ENCODE data around the gene CCDC7. TPM values are rescaled to one million over a fixed set of nuclear protein-coding genes. Genes with fewer than 3 reads are reported as not detected.
"Not testable (repeated sequence)": the region's sequence is repeated elsewhere in the genome, so short reads cannot be mapped to it uniquely, and the experiment has no call there.

CCDC7 gene
- total RNA-seq, 2 donors from 2014 or later, result 60.4 to 73.0 TPM

GRCh38 chr10:32793033-32793432, 347.1 kb downstream of the CCDC7 start:
- H3K4me1 Mint-ChIP-seq, result peaks cover 5% of the 10 kb centered on the region
- H3K36me3 Mint-ChIP-seq (ENCODE audit: low read depth), result peaks cover 5% of the 10 kb centered on the region
- H3K9me3 ChIP-seq (ENCODE audit: control insufficient read depth, low read length, poor library complexity, severe bottlenecking), result no peaks in the 10 kb centered on the region
- ATAC-seq (no peak), DNase-seq (no peak)
- no peaks in the 10 kb centered on the region for H3K27me3 Mint-ChIP-seq
- no peak overlapping the region for H3K4me3 Mint-ChIP-seq
- peak overlapping the region; percentile 54 for H3K27ac Mint-ChIP-seq

DNA sequence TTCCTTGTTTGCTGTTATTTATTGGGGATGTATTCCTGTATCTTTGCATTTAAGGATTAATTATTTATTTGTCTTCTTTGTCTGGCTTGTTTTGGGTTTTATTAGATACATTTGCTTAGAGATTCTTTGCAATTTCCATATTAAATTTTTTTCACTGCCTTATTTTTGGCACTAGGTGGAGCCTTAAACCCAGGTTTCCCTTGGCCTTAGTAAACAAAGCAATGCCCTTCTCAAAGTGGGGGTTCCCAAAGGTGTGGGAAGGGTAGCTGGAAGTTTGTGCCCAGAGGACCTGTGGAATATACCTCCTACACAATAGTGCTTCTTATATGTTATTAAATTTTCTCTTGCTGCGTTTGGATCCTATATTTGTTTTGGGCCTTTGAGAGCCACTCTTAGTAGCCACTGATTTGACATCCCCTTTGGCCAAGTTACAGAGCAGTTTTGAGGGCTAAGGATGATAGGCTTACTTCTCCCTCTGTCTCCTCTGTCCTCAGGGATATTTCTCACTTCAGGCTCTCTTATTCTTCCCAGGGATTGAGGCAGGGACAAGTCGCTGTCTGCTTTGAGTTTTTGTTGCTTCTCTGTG, 349.8 kb downstream of the CCDC7 start:
- Mint-ChIP-seq H3K27ac (peak overlapping the region; percentile 47), H3K4me1 (peaks cover 5% of the 10 kb centered on the region), H3K36me3 (ENCODE audit: low read depth) (peaks cover 2% of the 10 kb centered on the region), H3K4me3 (no peak overlapping the region), H3K27me3 (no peaks in the 10 kb centered on the region)
- no peaks in the 10 kb centered on the region for H3K9me3 ChIP-seq (ENCODE audit: control insufficient read depth, low read length, poor library complexity, severe bottlenecking)
- no peak for DNase-seq
- peak; percentile 57 for ATAC-seq

DNA sequence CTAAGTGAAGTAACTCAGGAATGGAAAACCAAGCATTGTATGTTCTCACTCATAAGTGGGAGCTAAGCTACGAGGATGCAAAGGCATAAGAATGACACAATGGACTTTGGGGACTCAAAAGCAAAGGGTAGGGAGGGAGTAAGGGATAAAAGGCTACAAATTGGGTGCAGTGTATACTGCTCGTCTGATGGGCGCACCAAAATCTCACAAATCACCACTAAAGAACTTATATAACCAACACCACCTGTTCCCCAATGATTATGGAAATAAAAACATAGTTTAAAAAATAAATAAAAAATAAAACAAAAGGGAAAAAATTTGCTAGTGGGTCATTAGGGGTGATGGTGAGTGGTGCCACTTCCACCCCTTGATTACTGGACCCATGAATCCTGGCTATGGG, 351.5 kb downstream of the CCDC7 start:
- H3K4me3 Mint-ChIP-seq; DNase-seq; ATAC-seq; H3K4me1 Mint-ChIP-seq; H3K27me3 Mint-ChIP-seq; H3K9me3 ChIP-seq (ENCODE audit: control insufficient read depth, low read length, poor library complexity, severe bottlenecking); H3K27ac Mint-ChIP-seq; H3K36me3 Mint-ChIP-seq (ENCODE audit: low read depth): not testable (repeated sequence)

DNA sequence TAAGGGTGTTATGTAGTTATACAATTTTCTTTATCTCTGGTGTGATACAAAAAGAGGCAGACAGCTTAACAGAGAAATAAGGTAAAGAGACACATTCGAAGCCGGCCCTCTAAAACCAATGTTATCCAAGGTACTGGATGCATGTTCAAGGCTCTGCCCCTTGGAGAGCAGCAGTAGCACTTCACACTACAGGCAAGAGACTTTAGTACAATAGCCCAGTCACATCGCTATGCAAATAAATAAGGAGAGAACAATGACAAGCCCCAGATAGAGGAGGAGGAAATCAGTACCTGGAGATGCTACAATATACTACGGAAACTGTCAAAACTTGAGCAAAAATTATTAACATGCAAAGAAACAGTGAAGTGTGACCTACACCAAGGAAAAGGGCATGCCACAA, 401.0 kb downstream of the CCDC7 start:
- Mint-ChIP-seq H3K36me3 (ENCODE audit: low read depth) (peaks cover 3% of the 10 kb centered on the region), H3K4me1 (peaks cover under 1% of the 10 kb centered on the region), H3K27me3 (no peaks in the 10 kb centered on the region), H3K27ac (no peak overlapping the region), H3K4me3 (no peak overlapping the region)
- DNase-seq (no peak), ATAC-seq (no peak)
- H3K9me3 ChIP-seq (ENCODE audit: control insufficient read depth, low read length, poor library complexity, severe bottlenecking), result no peaks in the 10 kb centered on the region

DNA sequence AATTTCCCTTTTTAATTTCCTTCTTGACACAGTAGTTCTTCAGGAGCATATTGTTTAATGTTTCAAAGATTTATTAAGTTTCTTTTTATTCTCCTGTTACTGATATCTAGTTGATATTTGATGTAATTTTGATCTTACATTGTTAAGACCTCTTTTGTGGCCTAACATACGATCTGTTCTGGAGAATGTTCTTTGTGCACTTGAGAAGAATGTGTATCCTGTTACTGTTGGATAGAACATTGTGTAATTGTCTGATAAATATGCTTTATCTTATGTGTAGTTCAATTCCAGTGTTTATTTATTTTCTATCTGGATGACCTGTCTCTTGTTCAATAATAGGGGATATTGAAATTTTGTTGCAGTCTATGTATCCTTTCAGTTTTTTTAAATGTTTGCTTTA, 405.4 kb downstream of the CCDC7 start:
- H3K27ac Mint-ChIP-seq, result no peak overlapping the region
- no peaks in the 10 kb centered on the region for H3K9me3 ChIP-seq (ENCODE audit: control insufficient read depth, low read length, poor library complexity, severe bottlenecking)
- peaks cover 3% of the 10 kb centered on the region for H3K36me3 Mint-ChIP-seq (ENCODE audit: low read depth)
- no peaks in the 10 kb centered on the region for H3K27me3 Mint-ChIP-seq
- DNase-seq (no peak), ATAC-seq (no peak)
- no peak overlapping the region for H3K4me3 Mint-ChIP-seq
- H3K4me1 Mint-ChIP-seq, result peaks cover 8% of the 10 kb centered on the region

- ATAC-seq (no peak), DNase-seq (no peak)
- Mint-ChIP-seq H3K36me3 (ENCODE audit: low read depth) (no peaks in the 10 kb centered on the region), H3K4me3 (no peak overlapping the region), H3K4me1 (peaks cover 8% of the 10 kb centered on the region), H3K27ac (no peak overlapping the region), H3K27me3 (no peaks in the 10 kb centered on the region)
- no peaks in the 10 kb centered on the region for H3K9me3 ChIP-seq (ENCODE audit: control insufficient read depth, low read length, poor library complexity, severe bottlenecking)
These were observed 408.5 kb downstream of the CCDC7 start for GRCh38 chr10:32854435-32854834.

DNA sequence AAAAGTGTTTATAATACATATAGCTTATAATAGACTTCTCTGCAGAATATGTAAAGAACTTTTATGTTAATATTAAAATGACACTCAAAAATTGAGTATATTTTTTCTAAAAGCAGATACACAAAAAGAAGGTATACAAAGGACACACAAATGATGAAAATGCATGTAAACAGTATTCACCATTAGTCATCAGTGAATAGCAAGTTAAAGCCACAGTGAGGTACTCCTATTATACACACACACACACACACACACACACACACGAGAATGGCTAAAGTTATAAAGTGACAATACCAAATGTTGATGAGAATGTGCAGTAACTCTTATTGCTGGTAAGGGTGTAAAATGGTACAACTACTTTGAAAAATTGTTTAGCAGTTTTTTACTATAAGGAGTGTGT, 419.2 kb downstream of the CCDC7 start:
- DNase-seq, result no peak
- Mint-ChIP-seq H3K27ac (no peak overlapping the region), H3K4me3 (no peak overlapping the region), H3K27me3 (no peaks in the 10 kb centered on the region), H3K4me1 (no peaks in the 10 kb centered on the region), H3K36me3 (ENCODE audit: low read depth) (no peaks in the 10 kb centered on the region)
- H3K9me3 ChIP-seq (ENCODE audit: control insufficient read depth, low read length, poor library complexity, severe bottlenecking), result no peaks in the 10 kb centered on the region
- no peak for ATAC-seq

- H3K9me3 ChIP-seq (ENCODE audit: control insufficient read depth, low read length, poor library complexity, severe bottlenecking), result no peaks in the 10 kb centered on the region
- Mint-ChIP-seq H3K4me1 (no peaks in the 10 kb centered on the region), H3K4me3 (no peak overlapping the region), H3K27me3 (no peaks in the 10 kb centered on the region), H3K36me3 (ENCODE audit: low read depth) (no peaks in the 10 kb centered on the region), H3K27ac (no peak overlapping the region)
- ATAC-seq (no peak), DNase-seq (no peak)
These were observed 432.0 kb downstream of the CCDC7 start for GRCh38 chr10:32877915-32878314.

GRCh38 chr10:32878646-32879045, 432.7 kb downstream of the CCDC7 start:
- Mint-ChIP-seq H3K36me3 (ENCODE audit: low read depth) (no peaks in the 10 kb centered on the region), H3K4me1 (no peaks in the 10 kb centered on the region), H3K27me3 (no peaks in the 10 kb centered on the region), H3K27ac (no peak overlapping the region), H3K4me3 (no peak overlapping the region)
- no peak for ATAC-seq
- DNase-seq, result no peak
- H3K9me3 ChIP-seq (ENCODE audit: control insufficient read depth, low read length, poor library complexity, severe bottlenecking), result no peaks in the 10 kb centered on the region

GRCh38 chr10:32882076-32882475, 436.1 kb downstream of the CCDC7 start:
- ATAC-seq (no peak), DNase-seq (no peak)
- Mint-ChIP-seq H3K27ac (no peak overlapping the region), H3K4me1 (no peaks in the 10 kb centered on the region), H3K36me3 (ENCODE audit: low read depth) (no peaks in the 10 kb centered on the region), H3K27me3 (no peaks in the 10 kb centered on the region), H3K4me3 (no peak overlapping the region)
- H3K9me3 ChIP-seq (ENCODE audit: control insufficient read depth, low read length, poor library complexity, severe bottlenecking), result no peaks in the 10 kb centered on the region

- ATAC-seq (no peak), DNase-seq (no peak)
- Mint-ChIP-seq H3K4me3 (no peak overlapping the region), H3K4me1 (peaks cover 14% of the 10 kb centered on the region), H3K27me3 (no peaks in the 10 kb centered on the region), H3K27ac (no peak overlapping the region), H3K36me3 (ENCODE audit: low read depth) (no peaks in the 10 kb centered on the region)
- no peaks in the 10 kb centered on the region for H3K9me3 ChIP-seq (ENCODE audit: control insufficient read depth, low read length, poor library complexity, severe bottlenecking)
These were observed 441.5 kb downstream of the CCDC7 start for GRCh38 chr10:32887481-32887880.

DNA sequence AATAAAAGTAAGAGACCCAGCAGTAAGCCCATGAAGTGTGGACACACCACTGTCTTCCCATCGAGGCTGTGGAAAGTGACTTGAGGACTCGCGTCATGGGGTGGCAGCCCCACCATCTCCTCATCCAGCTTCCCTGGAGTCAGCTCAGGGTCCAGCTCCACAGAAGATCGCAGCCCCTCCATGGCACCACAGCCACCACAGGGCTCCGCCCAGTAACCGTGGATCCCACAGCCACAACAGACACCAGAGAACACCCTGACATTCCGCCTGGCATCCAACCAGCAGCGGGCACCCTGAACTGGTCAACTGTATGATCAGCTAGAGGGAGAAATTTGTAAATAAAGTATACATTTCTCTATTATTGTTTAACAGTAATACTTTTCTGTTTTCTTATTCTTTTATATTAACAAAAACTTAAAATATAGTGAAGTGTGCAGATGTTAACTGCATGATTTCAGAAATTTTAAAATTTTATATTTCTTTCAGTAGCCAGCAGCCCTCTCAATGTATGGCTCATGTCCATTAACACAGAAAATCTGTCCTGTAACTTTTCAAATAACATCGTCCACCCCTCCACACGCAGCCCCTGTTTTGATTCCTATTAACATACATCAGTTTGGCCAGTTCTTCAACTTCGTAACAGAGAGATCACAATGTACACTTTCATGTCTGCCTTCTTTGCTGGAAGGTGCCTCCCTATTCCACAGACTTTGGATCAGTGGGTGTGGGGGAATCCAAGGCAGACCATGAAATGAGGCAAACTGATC, 442.4 kb downstream of the CCDC7 start:
- Mint-ChIP-seq H3K4me3 (no peak overlapping the region), H3K36me3 (ENCODE audit: low read depth) (no peaks in the 10 kb centered on the region), H3K27me3 (no peaks in the 10 kb centered on the region), H3K27ac (no peak overlapping the region), H3K4me1 (peaks cover 15% of the 10 kb centered on the region)
- no peaks in the 10 kb centered on the region for H3K9me3 ChIP-seq (ENCODE audit: control insufficient read depth, low read length, poor library complexity, severe bottlenecking)
- no peak for DNase-seq
- ATAC-seq, result no peak

GRCh38 chr10:32889631-32890212, 443.8 kb downstream of the CCDC7 start:
- H3K4me3 Mint-ChIP-seq, result no peak overlapping the region
- H3K36me3 Mint-ChIP-seq (ENCODE audit: low read depth), result no peaks in the 10 kb centered on the region
- no peaks in the 10 kb centered on the region for H3K9me3 ChIP-seq (ENCODE audit: control insufficient read depth, low read length, poor library complexity, severe bottlenecking)
- DNase-seq (no peak), ATAC-seq (no peak)
- H3K27ac Mint-ChIP-seq, result peak overlapping the region; percentile 43
- peaks cover 17% of the 10 kb centered on the region for H3K4me1 Mint-ChIP-seq
- H3K27me3 Mint-ChIP-seq, result no peaks in the 10 kb centered on the region

DNA sequence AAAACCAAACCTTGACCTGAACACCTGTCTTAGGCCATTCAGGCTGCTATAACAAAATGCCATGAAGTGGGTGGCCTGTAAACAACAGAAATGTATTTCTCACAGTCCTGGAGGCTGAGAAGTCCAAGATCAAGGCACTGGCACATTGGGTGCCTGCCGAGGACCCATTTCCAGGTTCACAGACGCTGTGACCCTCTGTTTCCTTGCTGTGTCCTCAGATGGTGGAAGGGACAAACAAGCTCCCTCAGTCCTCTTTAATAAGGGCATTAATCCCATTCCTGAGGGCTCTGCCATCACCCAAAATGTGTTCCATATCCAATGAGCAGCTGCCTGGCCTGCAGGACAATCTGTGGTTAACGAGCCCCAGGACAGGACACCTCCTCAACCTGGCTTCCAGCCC, 444.5 kb downstream of the CCDC7 start:
- DNase-seq (no peak), ATAC-seq (no peak)
- peaks cover 2% of the 10 kb centered on the region for H3K36me3 Mint-ChIP-seq (ENCODE audit: low read depth)
- peak overlapping the region; percentile 67 for H3K27ac Mint-ChIP-seq
- H3K4me1 Mint-ChIP-seq, result peaks cover 19% of the 10 kb centered on the region
- H3K9me3 ChIP-seq (ENCODE audit: control insufficient read depth, low read length, poor library complexity, severe bottlenecking), result no peaks in the 10 kb centered on the region
- H3K27me3 Mint-ChIP-seq, result no peaks in the 10 kb centered on the region
- no peak overlapping the region for H3K4me3 Mint-ChIP-seq
